ENCODE measurements around the gene NUP42.

- TF ChIP-seq CTCF (IDR thresholded peaks at IDR 0.05) (no peak), POLR2AphosphoS5 (IDR thresholded peaks at IDR 0.05) (no peak), POLR2A (IDR thresholded peaks at IDR 0.05) (no peak)
Observed at GRCh38 chr7:23247603-23248335, 65.9 kb downstream of the NUP42 start.

Measured in prostate gland (tissue), 2 donors.